Gastrocnemius medialis (tissue), 4 donors: ENCODE data around the gene EEIG1. TPM values are rescaled to one million over a fixed set of nuclear protein-coding genes. Genes with fewer than 3 reads are reported as not detected.

ENCODE experiments used
- ATAC-seq, 2 donors: fragments of 150-250 bp; one replicate each; pipeline ENCODE4 v1.9.1; 2016
- DNase-seq, 2 donors: peaks; one replicate each; pipeline ENCODE4 v3.0.0-alpha.2; 2019
- H3K27ac ChIP-seq, 4 donors: fragments of 200-600 bp; sonication (generic); 1 replicate in 1 of 4; 2 replicates in 3 of 4; pipeline ENCODE4 v1.5.1; 2016 to 2018; ENCODE audit warnings: mild to moderate bottlenecking in 2 of 4, moderate library complexity in 1 of 4
- H3K27me3 ChIP-seq, 3 donors: fragments of 200-600 bp; sonication (generic) in 2 of 3; 1 replicate in 1 of 3; 2 replicates in 2 of 3; pipeline versions ENCODE4 v1.5.1 to v1.6.0; 2016 to 2019; ENCODE audit warnings: mild to moderate bottlenecking in 1 of 3, moderate library complexity in 1 of 3
- H3K36me3 ChIP-seq, 2 donors: fragments of 200-600 bp; sonication (generic) in 1 of 2; one replicate each; pipeline ENCODE4 v1.5.1; 2017 to 2018
- H3K4me1 ChIP-seq, 2 donors: fragments of 200-600 bp; sonication (generic) in 1 of 2; one replicate each; pipeline ENCODE4 v1.5.1; 2016 to 2017; ENCODE audit warnings: mild to moderate bottlenecking in 2 of 2
- H3K4me3 ChIP-seq, 4 donors: fragments of 200-600 bp; sonication (generic) in 3 of 4; 1 replicate in 1 of 4; 2 replicates in 3 of 4; pipeline ENCODE4 v1.5.1; 2016 to 2019; ENCODE audit warnings: mild to moderate bottlenecking in 2 of 4
- H3K9me3 ChIP-seq, 3 donors: fragments of 200-600 bp; sonication (generic) in 2 of 3; 1 replicate in 1 of 3; 2 replicates in 2 of 3; pipeline ENCODE4 v1.5.1; 2016 to 2019
- CTCF ChIP-seq, 5 experiments: fragments of 450-650 bp in 3 of 5; fragments of 200-600 bp in 2 of 5; sonication (generic) in 2 of 5; IDR thresholded peaks in 4 of 5; conservative IDR thresholded peaks in 1 of 5; 1 replicate in 4 of 5; 2 replicates in 1 of 5; pipeline ENCODE4 v1.5.1; 2016 to 2019; ENCODE audit warnings: antibody characterized with exemption in 5 of 5, mild to moderate bottlenecking in 3 of 5, moderate library complexity in 3 of 5
- POLR2A ChIP-seq, 2 donors: fragments of 450-650 bp; IDR thresholded peaks; one replicate each; pipeline ENCODE4 v1.6.1; 2017; ENCODE audit warnings: antibody characterized with exemption in 2 of 2, mild to moderate bottlenecking in 2 of 2, moderate library complexity in 2 of 2
- in situ Hi-C, 4 donors: fragments of 200-750 bp; cut with MboI; loops; one replicate each; pipeline versions ENCODE4 v1.15.0 to v1.8.0; 2017; ENCODE audit warnings: low sequenced_read_pairs in 4 of 4
- intact Hi-C: fragments of 100-400 bp; cut with DNase I; formaldehyde crosslinking; loops from one replicate; pipeline ENCODE4 v1.15.1; 2023; ENCODE audit warnings: low total_unique reads
- total RNA-seq, 4 donors: library from RNA; depleted of rRNA; stranded (reverse); fragments of >200 nt; gene quantifications; one replicate each; pipeline versions ENCODE4 v1.1.0 to v1.2.3, GENCODE V29; 2016

The EEIG1 gene
- total RNA-seq, 4 donors from 2014 or later: 1.8 to 4.5 (median 2.8) TPM

- in situ Hi-C loops: no loop called here
- H3K4me1 ChIP-seq: no peaks in the 10 kb centered on the region
- DNase-seq (no peak), ATAC-seq (no peak)
- intact Hi-C loops: no loop called here
- H3K36me3 ChIP-seq: no peaks in the 10 kb centered on the region
- H3K27me3 ChIP-seq: no peaks in the 10 kb centered on the region
- H3K4me3 ChIP-seq: no peak overlapping the region
- no peak overlapping the region for H3K27ac ChIP-seq
- no peaks in the 10 kb centered on the region for H3K9me3 ChIP-seq
- TF ChIP-seq CTCF (IDR thresholded peaks at IDR 0.05 in 4 of 5, conservative IDR thresholded peaks at IDR 0.05 in 1 of 5) (no peak), POLR2A (IDR thresholded peaks at IDR 0.05) (no peak)
Measured at GRCh38 chr9:127999461-127999860, 18.7 kb upstream of the EEIG1 start.

GRCh38 chr9:127993721-127994120 lies 12.9 kb upstream of the EEIG1 start:
- in situ Hi-C loops (no loop called here), intact Hi-C loops (loop anchor here (5.0 kb wide), 1 partner anchor 44 kb away; no protein-coding TSS in a partner anchor)
- Histone ChIP-seq H3K27me3 (no peaks in the 10 kb centered on the region), H3K4me1 (peaks cover 7 to 11% of the 10 kb centered on the region in 2 donors), H3K36me3 (no peaks in the 10 kb centered on the region), H3K27ac (no peak overlapping the region), H3K9me3 (no peaks in the 10 kb centered on the region), H3K4me3 (no peak overlapping the region)
- TF ChIP-seq POLR2A (IDR thresholded peaks at IDR 0.05) (no peak), CTCF (IDR thresholded peaks at IDR 0.05 in 4 of 5, conservative IDR thresholded peaks at IDR 0.05 in 1 of 5) (no peak)
- no peak for ATAC-seq
- DNase-seq: no peak

GRCh38 chr9:127991757-127992274 lies 11.0 kb upstream of the EEIG1 start:
- Histone ChIP-seq H3K27me3 (no peaks in the 10 kb centered on the region), H3K36me3 (no peaks in the 10 kb centered on the region), H3K4me1 (peaks cover 10 to 21% of the 10 kb centered on the region in 2 donors), H3K9me3 (no peaks in the 10 kb centered on the region), H3K4me3 (no peak overlapping the region), H3K27ac (no peak overlapping the region)
- TF ChIP-seq POLR2A (IDR thresholded peaks at IDR 0.05) (no peak), CTCF (IDR thresholded peaks at IDR 0.05 in 4 of 5, conservative IDR thresholded peaks at IDR 0.05 in 1 of 5) (no peak)
- intact Hi-C loops (loop anchor here (5.0 kb wide), 1 partner anchor 45 kb away; no protein-coding TSS in a partner anchor), in situ Hi-C loops (no loop called here)
- ATAC-seq (no peak), DNase-seq (no peak)

GRCh38 chr9:127991017-127991756 lies 10.4 kb upstream of the EEIG1 start:
- Histone ChIP-seq H3K36me3 (no peaks in the 10 kb centered on the region), H3K27me3 (no peaks in the 10 kb centered on the region), H3K9me3 (no peaks in the 10 kb centered on the region), H3K27ac (no peak overlapping the region), H3K4me3 (no peak overlapping the region), H3K4me1 (peaks cover 14 to 25% of the 10 kb centered on the region in 2 donors)
- intact Hi-C loops (loop anchor here (5.0 kb wide), 1 partner anchor 46 kb away; no protein-coding TSS in a partner anchor), in situ Hi-C loops (no loop called here)
- no peak for DNase-seq
- TF ChIP-seq CTCF (IDR thresholded peaks at IDR 0.05 in 4 of 5, conservative IDR thresholded peaks at IDR 0.05 in 1 of 5) (no peak), POLR2A (IDR thresholded peaks at IDR 0.05) (no peak)
- ATAC-seq: no peak
